HG03139 (cell line): ENCODE measurements around the gene MAGI3.
"Not testable (repeated sequence)": the region's sequence is repeated elsewhere in the genome, so short reads cannot be mapped to it uniquely, and the experiment has no call there.

Experiments used
- ATAC-seq: cut with Tn5 transposase; IDR thresholded peaks from one replicate; pipeline ENCODE4 v1.9.1; 2021; ENCODE audit not compliant: unreplicated experiment

The MAGI3 gene

DNA sequence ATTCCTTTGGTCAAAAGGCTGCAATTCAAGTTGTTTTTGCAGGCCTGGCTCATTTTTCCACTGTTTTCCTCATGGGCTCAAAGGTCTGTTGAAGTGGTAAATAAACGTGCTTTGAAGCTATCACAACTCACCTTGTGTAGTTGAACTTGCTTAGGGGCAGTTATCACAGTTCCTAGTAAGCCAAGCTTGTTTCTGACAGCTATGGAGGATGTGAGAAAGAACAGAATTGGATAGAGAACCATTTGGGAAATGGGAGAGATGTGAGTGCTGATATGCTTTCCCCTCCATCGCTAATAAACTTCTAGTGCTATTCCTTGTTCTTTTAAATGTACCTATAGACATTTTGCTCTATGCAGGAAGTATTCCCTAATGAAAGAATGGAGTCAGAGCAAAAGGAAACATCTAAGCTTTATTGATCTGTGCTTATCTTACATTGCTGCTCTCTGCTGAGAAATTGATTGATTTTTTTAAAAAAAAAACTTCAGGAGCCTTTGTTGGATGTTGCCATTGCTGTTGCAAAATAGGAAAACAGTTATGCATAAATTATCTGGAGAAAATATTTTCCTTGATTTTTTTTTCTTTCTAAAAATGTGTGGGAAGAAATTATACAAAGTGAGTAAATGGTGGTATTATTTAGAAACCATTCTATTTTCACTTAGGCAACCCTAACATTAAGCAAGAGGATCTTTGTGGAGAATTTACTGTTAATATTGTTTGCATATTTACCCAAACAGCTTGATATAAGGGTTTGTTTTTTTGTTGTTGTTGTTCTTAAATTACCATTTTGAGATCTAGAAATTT lies 118.2 kb downstream of the MAGI3 start:
- no peak for ATAC-seq

- ATAC-seq = not testable (repeated sequence)
Measured at GRCh38 chr1:113509766-113510165, 119.5 kb downstream of the MAGI3 start.

DNA sequence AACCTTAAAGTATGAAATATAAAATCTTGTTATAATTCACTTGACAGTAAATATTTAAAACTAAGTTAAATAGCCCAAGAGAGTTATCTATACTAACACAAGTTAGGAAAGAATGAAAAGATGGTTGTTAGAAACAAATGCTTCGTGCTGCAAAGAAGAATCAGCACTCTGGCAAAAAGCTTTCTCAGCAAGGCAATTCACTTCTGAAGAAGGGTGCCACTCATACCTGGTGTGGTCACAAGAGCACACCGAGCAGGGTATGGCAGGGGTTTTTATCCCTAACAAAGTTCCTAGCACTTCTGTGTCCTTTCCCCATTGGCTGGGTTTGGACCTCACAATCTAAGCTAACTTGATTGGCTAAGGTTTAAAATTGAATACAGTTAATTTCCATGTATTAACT lies 121.0 kb downstream of the MAGI3 start:
- no peak for ATAC-seq

DNA sequence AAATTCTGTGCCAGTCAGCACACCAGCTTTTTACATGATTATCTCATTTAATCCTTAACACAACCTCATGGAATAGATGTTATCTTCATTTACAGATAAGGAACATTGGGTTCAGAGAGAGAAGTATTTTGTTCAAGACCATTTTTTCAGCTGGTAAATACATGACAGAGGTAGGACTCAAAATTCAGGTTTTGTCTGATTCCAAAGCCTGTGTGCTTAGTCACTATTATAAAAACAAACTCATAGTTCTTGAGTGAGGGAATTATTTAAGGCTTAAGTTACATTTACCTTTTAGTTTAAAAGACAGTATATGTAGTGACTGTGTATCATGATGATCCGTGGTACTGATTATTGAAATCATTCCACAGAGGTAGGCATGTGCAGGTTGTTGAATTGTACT lies 125.2 kb downstream of the MAGI3 start:
- ATAC-seq = no peak

DNA sequence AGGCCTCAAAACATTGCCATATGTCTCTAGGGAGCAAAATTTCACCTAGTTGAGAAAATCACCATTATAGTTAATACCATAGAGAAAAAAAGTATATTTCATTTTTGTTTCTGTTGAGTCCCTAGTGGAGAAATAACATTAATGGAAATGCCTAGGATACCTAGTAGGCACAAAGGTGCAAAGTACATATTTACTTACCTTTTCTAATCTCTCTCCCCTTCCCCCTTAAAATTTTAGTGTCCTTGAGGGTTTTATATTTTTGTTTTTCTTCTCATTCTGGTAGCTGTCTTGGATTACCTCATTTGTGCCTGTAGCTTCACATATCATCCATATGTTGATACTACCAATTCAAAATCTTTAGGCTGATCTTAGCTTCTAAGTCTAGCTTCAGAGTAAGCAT lies 127.0 kb downstream of the MAGI3 start:
- no peak for ATAC-seq

DNA sequence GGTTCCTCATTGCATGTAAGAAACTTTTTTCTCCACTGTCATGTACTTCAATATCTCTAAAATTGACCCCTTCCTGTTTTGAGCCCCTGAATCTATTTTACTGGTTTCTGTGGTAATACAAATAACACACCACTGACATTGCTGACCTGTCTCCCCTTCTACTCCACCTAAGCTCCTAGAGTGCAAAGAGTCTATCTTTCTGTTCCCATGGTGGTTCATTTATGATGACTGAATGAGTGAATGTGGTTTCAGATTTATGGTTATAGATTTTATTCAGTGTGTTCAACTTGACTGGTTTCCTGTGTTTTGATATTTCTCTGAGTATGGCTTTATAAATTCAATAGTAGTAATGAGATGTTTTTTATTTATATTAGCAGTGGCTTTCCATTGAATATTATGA lies 127.7 kb downstream of the MAGI3 start:
- ATAC-seq = no peak

- no peak for ATAC-seq
Measured at GRCh38 chr1:113519556-113519955, 129.2 kb downstream of the MAGI3 start.

- ATAC-seq = no peak
Measured at GRCh38 chr1:113530021-113530420, 139.7 kb downstream of the MAGI3 start.

DNA sequence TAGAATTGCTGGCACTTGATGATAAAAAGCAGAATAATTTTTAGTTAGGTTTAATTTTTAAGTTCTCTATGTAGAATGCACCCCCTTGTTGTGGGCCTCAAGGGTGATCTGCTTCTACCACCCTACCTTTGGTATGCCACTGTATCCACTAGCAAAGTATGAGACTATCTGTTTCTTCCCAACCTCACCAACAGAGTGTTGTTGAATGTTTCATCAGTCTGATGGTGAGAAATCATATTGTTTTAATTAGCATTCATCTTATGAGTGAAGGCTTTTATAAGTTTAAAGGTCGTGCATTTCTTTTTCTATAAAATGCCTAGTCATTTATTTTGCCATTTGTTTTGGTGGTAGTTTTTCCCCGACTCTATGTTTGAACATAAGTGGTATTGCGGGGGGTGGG lies 141.0 kb downstream of the MAGI3 start:
- ATAC-seq = no peak

DNA sequence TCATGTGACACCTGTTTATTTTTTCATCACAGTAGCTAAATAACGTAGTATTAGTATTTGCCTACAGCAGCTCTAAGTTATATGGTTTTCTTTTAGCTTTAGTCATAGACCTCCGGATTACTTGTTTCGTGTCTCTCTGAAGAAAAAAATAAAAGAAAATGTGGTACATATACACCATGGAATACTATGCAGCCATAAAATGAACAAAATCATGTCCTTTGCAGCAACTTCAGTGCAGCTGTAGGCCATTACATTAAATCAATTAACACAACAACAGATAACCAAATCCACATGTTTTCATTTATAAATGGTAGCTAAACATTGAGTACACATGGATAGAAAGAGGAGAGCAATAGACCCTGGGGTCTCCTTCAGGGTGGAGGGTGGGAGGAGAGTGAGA lies 142.7 kb downstream of the MAGI3 start:
- ATAC-seq = no peak

- no peak for ATAC-seq
Measured at GRCh38 chr1:113534130-113534817, 144.0 kb downstream of the MAGI3 start.

- no peak for ATAC-seq
Measured at GRCh38 chr1:113534875-113535274, 144.6 kb downstream of the MAGI3 start.

- no peak for ATAC-seq
Measured at GRCh38 chr1:113536182-113536780, 146.0 kb downstream of the MAGI3 start.

DNA sequence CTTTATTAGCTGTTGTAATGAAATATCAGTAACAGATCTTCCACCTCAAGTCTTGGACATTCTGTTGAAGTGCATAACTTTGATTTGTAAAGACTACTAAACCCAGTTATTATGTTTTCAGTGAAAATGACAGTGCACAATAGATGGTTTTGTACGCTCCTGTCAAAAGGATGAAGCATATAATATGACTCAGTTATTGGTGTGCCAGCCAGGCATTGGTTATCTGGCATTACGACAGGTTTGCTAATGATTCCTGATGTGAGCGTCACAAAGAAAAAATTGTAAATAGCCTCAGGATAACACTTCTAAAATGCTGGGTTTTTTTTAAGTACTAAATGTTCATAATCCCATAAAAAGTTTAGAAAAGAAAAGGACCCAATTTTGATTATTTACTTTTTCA lies 147.9 kb downstream of the MAGI3 start:
- no peak for ATAC-seq

DNA sequence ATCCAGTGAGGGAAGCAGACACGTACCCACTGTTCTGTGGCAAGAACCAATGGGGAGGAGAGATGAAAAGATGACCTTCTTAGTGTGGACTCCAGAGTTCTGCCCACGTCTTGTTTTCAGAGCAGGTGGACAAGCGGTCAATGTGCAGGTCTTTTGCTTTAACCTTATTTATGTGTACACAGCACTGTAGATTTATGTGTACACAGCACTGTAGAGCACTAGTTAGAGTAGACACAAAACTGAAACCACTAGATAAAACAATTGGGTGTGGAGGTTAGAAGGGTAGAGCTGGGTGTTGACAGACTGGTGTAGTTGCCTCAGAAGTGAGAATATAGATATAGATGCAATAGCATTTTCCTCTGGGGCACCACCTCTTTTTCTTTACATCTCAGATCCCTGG lies 150.0 kb downstream of the MAGI3 start:
- ATAC-seq = no peak

DNA sequence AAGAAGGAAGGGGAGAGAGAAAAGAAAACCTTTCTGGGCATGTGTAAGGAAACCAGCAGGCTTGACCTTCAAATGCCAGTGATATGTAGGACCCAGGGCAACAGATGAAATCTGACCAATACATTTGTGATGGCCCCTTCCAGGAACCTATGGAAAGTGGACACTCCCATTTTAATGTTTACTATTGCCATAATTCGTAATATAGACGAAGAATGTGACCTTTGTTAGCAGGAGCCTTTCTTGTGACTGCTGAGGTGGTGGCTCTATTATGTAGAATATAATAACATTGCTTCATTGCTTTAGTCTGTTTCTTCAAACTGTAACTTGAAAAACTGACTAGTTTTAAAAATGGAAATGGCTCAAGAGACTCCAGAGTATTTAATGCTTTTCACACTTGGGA lies 150.8 kb downstream of the MAGI3 start:
- no peak for ATAC-seq

DNA sequence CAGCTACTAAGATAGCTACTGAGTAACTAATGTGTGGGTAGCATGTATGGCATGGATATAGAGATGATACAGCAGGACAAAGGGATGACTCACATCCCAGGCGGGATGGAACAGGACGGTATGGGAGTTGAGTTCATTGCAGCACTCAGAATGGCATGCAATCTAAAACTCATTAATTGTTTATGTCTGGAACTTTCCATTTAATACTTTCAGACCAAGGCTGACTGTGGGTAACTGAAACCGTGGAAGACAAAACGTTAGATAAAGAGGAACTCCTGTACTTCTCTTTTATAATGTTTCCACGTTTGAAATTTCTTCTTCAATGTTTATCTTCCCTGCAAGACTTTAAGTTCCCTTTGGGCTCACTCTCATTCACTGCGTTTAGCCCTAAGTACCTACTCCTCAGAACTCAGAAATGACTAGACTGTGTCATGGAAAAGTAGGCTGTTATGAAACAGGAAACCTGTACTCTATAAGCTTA lies 151.9 kb downstream of the MAGI3 start:
- ATAC-seq = no peak

DNA sequence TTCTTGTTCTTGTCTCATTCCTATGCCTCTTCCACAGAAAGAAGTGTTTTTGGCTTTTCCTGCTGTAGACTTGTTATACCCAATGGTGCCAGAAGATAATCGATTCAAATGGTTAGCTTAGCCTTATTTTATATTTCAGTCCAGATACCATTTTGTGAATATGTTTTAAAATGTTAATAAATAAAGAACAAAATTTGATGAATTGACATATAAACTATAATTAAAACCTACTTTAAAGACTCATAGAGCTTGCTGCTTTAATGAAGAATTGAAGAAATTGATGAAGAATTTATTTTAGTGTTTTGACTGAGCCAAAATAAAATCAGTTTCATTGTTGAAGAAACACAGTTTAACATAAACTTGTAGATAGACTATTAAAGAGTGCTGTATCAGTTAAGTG lies 152.8 kb downstream of the MAGI3 start:
- ATAC-seq = no peak

DNA sequence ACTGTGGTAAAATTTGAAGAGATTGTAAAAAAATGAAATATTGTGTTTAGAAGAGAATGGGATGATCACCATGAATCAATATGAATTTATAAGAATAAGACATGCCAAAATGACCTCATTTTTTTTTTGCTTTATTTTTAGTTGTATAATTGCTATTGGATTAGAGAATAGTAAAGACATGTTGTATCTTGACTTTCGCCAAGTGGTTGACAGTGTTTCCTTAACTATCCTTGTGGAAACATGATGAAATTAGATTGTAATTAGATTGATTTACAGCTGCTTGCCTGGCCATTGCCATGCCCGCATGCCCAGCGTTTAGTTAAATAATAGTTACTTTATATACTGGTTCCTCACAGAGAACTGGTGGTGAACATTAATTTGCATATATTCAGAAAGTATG lies 154.9 kb downstream of the MAGI3 start:
- ATAC-seq = no peak

DNA sequence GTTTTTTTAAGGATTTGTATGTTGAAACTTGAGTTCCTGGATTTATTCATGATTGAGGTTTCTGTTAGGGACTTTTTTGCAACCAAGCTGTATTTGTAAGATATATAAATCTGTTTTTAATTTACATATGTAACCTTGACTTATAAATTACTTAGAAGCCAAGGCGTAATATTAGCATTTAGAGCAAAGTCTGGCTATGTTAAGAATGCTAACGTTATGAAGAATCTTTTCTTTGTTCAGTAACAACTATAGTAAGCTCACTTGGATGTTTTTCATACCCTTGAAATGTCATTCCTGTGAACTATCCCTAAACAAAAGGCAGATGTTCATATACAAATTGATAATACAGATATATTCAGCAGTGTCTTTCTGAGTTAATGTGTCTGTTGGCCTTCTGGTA lies 155.3 kb downstream of the MAGI3 start:
- ATAC-seq = no peak

GRCh38 chr1:113551728-113552127 lies 161.4 kb downstream of the MAGI3 start:
- no peak for ATAC-seq

GRCh38 chr1:113552244-113552643 lies 161.9 kb downstream of the MAGI3 start:
- no peak for ATAC-seq
